ENCODE data around the gene LDB1. TPM values are rescaled to one million over a fixed set of nuclear protein-coding genes. Genes with fewer than 3 reads are reported as not detected.
A peak's percentile ranks its signal among the peaks of the same experiment; 100 is the strongest.

The LDB1 gene
- total and polyA plus RNA-seq, 2 experiments from 2014 or later, result 44.3 to 112 TPM

GRCh38 chr10:102113261-102113955, 6.8 kb downstream of the LDB1 start:
- no peak for DNase-seq (ENCODE audit: low read depth in 1 of 2, low spot score in 1 of 2)
- peak overlapping the region; percentile 78 for H3K4me3 ChIP-seq
- peak overlapping the region; percentile 97 for H3K27ac ChIP-seq
- peaks cover 43% of the 10 kb centered on the region for H3K4me1 ChIP-seq (ENCODE audit: low read depth)
- H3K27me3 ChIP-seq, result no peaks in the 10 kb centered on the region
- H3K9me3 ChIP-seq (ENCODE audit: low read depth), result no peaks in the 10 kb centered on the region
- H3K36me3 ChIP-seq, result peaks cover 29% of the 10 kb centered on the region
- TF ChIP-seq CTCF (IDR thresholded peaks at IDR 0.05; ENCODE audit: low read depth, low read length), result no peak

GRCh38 chr10:102112210-102112817, 7.9 kb downstream of the LDB1 start:
- TF ChIP-seq CTCF (IDR thresholded peaks at IDR 0.05; ENCODE audit: low read depth, low read length), result peak; percentile 31
- Histone ChIP-seq H3K9me3 (ENCODE audit: low read depth) (no peaks in the 10 kb centered on the region), H3K27ac (no peak overlapping the region), H3K27me3 (no peaks in the 10 kb centered on the region), H3K4me1 (ENCODE audit: low read depth) (peaks cover 32% of the 10 kb centered on the region), H3K36me3 (peaks cover 36% of the 10 kb centered on the region), H3K4me3 (no peak overlapping the region)
- no peak for DNase-seq (ENCODE audit: low read depth in 1 of 2, low spot score in 1 of 2)

GRCh38 chr10:102111276-102111675, 8.9 kb downstream of the LDB1 start:
- Histone ChIP-seq H3K36me3 (peaks cover 41% of the 10 kb centered on the region), H3K4me3 (no peak overlapping the region), H3K4me1 (ENCODE audit: low read depth) (peaks cover 23% of the 10 kb centered on the region), H3K27ac (no peak overlapping the region), H3K27me3 (no peaks in the 10 kb centered on the region), H3K9me3 (ENCODE audit: low read depth) (no peaks in the 10 kb centered on the region)
- no peak for TF ChIP-seq CTCF (IDR thresholded peaks at IDR 0.05; ENCODE audit: low read depth, low read length)
- no peak for DNase-seq (ENCODE audit: low read depth in 1 of 2, low spot score in 1 of 2)

GRCh38 chr10:102109166-102110116, 10.7 kb downstream of the LDB1 start:
- peaks cover 41% of the 10 kb centered on the region for H3K36me3 ChIP-seq
- no peaks in the 10 kb centered on the region for H3K9me3 ChIP-seq (ENCODE audit: low read depth)
- DNase-seq (ENCODE audit: low read depth in 1 of 2, low spot score in 1 of 2), result no peak
- peaks cover 10% of the 10 kb centered on the region for H3K4me1 ChIP-seq (ENCODE audit: low read depth)
- no peak overlapping the region for H3K27ac ChIP-seq
- no peak overlapping the region for H3K4me3 ChIP-seq
- H3K27me3 ChIP-seq, result no peaks in the 10 kb centered on the region
- no peak for TF ChIP-seq CTCF (IDR thresholded peaks at IDR 0.05; ENCODE audit: low read depth, low read length)

GRCh38 chr10:102106998-102107397, 13.2 kb downstream of the LDB1 start:
- no peak for DNase-seq (ENCODE audit: low read depth in 1 of 2, low spot score in 1 of 2)
- no peaks in the 10 kb centered on the region for H3K27me3 ChIP-seq
- no peaks in the 10 kb centered on the region for H3K9me3 ChIP-seq (ENCODE audit: low read depth)
- H3K27ac ChIP-seq, result peak overlapping the region; percentile 23
- no peak for TF ChIP-seq CTCF (IDR thresholded peaks at IDR 0.05; ENCODE audit: low read depth, low read length)
- H3K4me1 ChIP-seq (ENCODE audit: low read depth), result no peaks in the 10 kb centered on the region
- H3K4me3 ChIP-seq, result no peak overlapping the region
- H3K36me3 ChIP-seq, result peaks cover 41% of the 10 kb centered on the region

Measured in cardiac muscle cell (in vitro differentiated cells and primary cell).